Measurements from ENCODE around the gene DUSP5. TPM values are rescaled to one million over a fixed set of nuclear protein-coding genes. Genes with fewer than 3 reads are reported as not detected.

The DUSP5 gene
- total RNA-seq, 2 donors from 2014 or later = 91.9 to 147 TPM

DNA sequence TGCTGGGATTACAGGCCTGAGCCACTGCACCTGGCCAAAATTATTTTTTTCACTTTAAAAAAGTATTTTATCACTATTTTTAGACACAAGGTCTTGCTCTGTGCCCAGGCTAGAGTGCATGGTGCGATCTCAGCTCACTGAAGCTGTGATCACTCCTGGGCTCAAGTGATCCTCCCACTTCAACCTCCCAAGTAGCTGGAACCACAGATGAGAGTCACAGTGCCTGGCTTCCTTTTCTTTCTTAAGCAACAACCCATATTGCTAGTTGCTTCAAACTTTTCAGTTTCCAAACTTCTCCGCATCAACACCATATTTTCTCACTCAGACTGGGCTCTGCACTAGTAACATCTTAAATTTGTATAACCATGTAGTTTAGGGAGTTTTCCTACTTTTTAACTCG lies 60.3 kb downstream of the DUSP5 start:
- peaks cover 40% of the 10 kb centered on the region for H3K27me3 Mint-ChIP-seq
- H3K4me3 Mint-ChIP-seq = no peak overlapping the region
- H3K36me3 Mint-ChIP-seq (ENCODE audit: low read depth) = peaks cover 3% of the 10 kb centered on the region
- no peak for DNase-seq
- peaks cover 11% of the 10 kb centered on the region for H3K4me1 Mint-ChIP-seq
- ATAC-seq = no peak
- no peaks in the 10 kb centered on the region for H3K9me3 ChIP-seq (ENCODE audit: control insufficient read depth, low read length, poor library complexity, severe bottlenecking)
- H3K27ac Mint-ChIP-seq = no peak overlapping the region

DNA sequence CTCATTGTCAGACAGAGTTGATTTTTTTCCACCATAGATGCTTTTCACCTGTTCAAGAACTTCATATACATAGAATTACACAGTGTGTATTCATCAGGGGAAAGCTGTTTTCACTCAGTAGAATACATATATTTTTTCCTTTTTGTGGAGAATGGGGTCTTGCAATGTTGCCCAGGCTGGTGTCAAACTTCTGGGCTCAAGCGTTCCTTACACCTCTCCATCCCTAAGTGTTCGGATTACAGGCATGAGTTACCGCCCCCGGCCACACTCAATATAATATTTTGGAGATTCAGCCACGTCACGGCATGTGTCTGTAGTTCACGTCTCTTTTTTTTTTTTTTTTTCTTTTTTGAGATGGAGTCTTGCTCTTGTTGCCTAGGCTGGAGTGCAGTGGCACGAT lies 62.3 kb downstream of the DUSP5 start:
- peaks cover 49% of the 10 kb centered on the region for H3K27me3 Mint-ChIP-seq
- ATAC-seq = no peak

More for the DNA sequence above, 62.3 kb downstream of the DUSP5 start:
- no peaks in the 10 kb centered on the region for H3K9me3 ChIP-seq (ENCODE audit: control insufficient read depth, low read length, poor library complexity, severe bottlenecking)
- Mint-ChIP-seq H3K4me1 (peaks cover 8% of the 10 kb centered on the region), H3K4me3 (no peak overlapping the region), H3K27ac (no peak overlapping the region), H3K36me3 (ENCODE audit: low read depth) (peaks cover 3% of the 10 kb centered on the region)
- DNase-seq = no peak

Other genes starting within 250 kb of the DUSP5 start
- 10 to 100 TPM; 33.7 to 50.4 TPM for gene SMNDC1, start 193.0 kb upstream of the DUSP5 start, total RNA-seq
- 10 to 100 TPM; 31.6 to 35.9 TPM for gene SMC3, start 69.8 kb downstream of the DUSP5 start, total RNA-seq
- not detected for gene RBM20, start 146.4 kb downstream of the DUSP5 start, total RNA-seq

Data from T-helper 17 cell (primary cell).